C4-2B (cell line): Measurements from ENCODE around the gene BLOC1S6.
"Not testable (repeated sequence)": the region's sequence is repeated elsewhere in the genome, so short reads cannot be mapped to it uniquely, and the experiment has no call there.

Experiments
- H3K27ac ChIP-seq: fragments of 450-650 bp; 2 replicates; pipeline ENCODE4 v1.5.1; 2017
- CTCF ChIP-seq: fragments of 450-650 bp; conservative IDR thresholded peaks from 2 replicates; pipeline ENCODE4 v1.5.1; 2017; ENCODE audit warnings: mild to moderate bottlenecking
- ZFX ChIP-seq: fragments of 450-650 bp; IDR thresholded peaks from 2 replicates; pipeline ENCODE4 v1.6.1; 2017

BLOC1S6 gene

GRCh38 chr15:45648521-45649200, 61.5 kb downstream of the BLOC1S6 start:
- no peak overlapping the region for H3K27ac ChIP-seq

GRCh38 chr15:45650007-45650406, 62.8 kb downstream of the BLOC1S6 start:
- H3K27ac ChIP-seq: not testable (repeated sequence)

More at GRCh38 chr15:45648521-45649200, 61.5 kb downstream of the BLOC1S6 start:
- TF ChIP-seq ZFX: no peak
- TF ChIP-seq CTCF: no peak

- H3K27ac ChIP-seq: no peak overlapping the region
- TF ChIP-seq ZFX (no peak), CTCF (no peak)
These were observed 63.8 kb downstream of the BLOC1S6 start for GRCh38 chr15:45650889-45651525.

GRCh38 chr15:45653702-45654424, 66.7 kb downstream of the BLOC1S6 start:
- H3K27ac ChIP-seq: no peak overlapping the region
- TF ChIP-seq ZFX: no peak
- TF ChIP-seq CTCF: no peak

GRCh38 chr15:45654749-45655148, 67.6 kb downstream of the BLOC1S6 start:
- H3K27ac ChIP-seq: no peak overlapping the region
- TF ChIP-seq ZFX (no peak), CTCF (no peak)

- H3K27ac ChIP-seq: no peak overlapping the region
- TF ChIP-seq ZFX (no peak), CTCF (no peak)
These were observed 70.1 kb downstream of the BLOC1S6 start for GRCh38 chr15:45657254-45657653.

- no peak overlapping the region for H3K27ac ChIP-seq
- TF ChIP-seq CTCF (no peak), ZFX (no peak)
These were observed 70.8 kb downstream of the BLOC1S6 start for GRCh38 chr15:45657764-45658545.
